ENCODE results near the gene SYT10.

DNA sequence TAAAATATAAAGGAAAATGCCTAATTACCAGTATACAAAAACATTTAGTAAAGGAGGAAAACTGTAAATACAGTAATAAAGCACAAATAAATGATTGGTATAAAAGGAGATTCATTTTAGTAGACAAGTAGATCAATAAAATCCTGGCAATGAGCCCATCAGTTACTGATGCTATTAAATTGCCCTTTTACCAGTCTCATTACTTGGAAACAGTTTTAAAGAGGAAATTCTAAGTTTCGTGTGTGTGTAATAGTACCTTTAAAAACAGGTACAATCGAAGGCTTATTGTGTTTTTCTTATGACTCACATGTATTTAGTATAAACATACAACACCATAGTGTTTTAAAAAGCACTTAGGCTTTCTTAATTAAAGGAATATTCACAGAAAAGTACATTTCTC, 46.4 kb upstream of the SYT10 start:
- TF ChIP-seq BHLHE40 (IDR thresholded peaks at IDR 0.05; ENCODE audit: borderline replicate concordance): no peak
- no peak for TF ChIP-seq FOXK2 (IDR thresholded peaks at IDR 0.05)
- TF ChIP-seq TARDBP (IDR thresholded peaks at IDR 0.05): no peak

All from HEK293T (cell line).